GM19397 (cell line): ENCODE measurements around the gene SLC23A2.
A peak's percentile ranks its signal among the peaks of the same experiment; 100 is the strongest.

Experiments used
- ATAC-seq: cut with Tn5 transposase; IDR thresholded peaks from one replicate; pipeline ENCODE4 v1.9.1; 2021; ENCODE audit warnings: mild to moderate bottlenecking, moderate library complexity; ENCODE audit not compliant: unreplicated experiment

The SLC23A2 gene

GRCh38 chr20:4821590-4821989 lies 179.7 kb downstream of the SLC23A2 start:
- ATAC-seq = no peak

GRCh38 chr20:4820806-4821518 lies 180.3 kb downstream of the SLC23A2 start:
- no peak for ATAC-seq

GRCh38 chr20:4819901-4820300 lies 181.4 kb downstream of the SLC23A2 start:
- ATAC-seq = no peak

- no peak for ATAC-seq
Measured at GRCh38 chr20:4817230-4817671, 184.1 kb downstream of the SLC23A2 start.

- no peak for ATAC-seq
Measured at GRCh38 chr20:4815628-4816027, 185.7 kb downstream of the SLC23A2 start.

- peak; percentile 48 for ATAC-seq
Measured at GRCh38 chr20:4814696-4815252, 186.5 kb downstream of the SLC23A2 start.

- ATAC-seq = peak; percentile 37
Measured at GRCh38 chr20:4813863-4814695, 187.2 kb downstream of the SLC23A2 start.

GRCh38 chr20:4813076-4813862 lies 188.0 kb downstream of the SLC23A2 start:
- peak; percentile 33 for ATAC-seq

- peak; percentile 5 for ATAC-seq
Measured at GRCh38 chr20:4812641-4813075, 188.7 kb downstream of the SLC23A2 start.

GRCh38 chr20:4812216-4812615 lies 189.1 kb downstream of the SLC23A2 start:
- ATAC-seq = no peak

- ATAC-seq = no peak
Measured at GRCh38 chr20:4811661-4812181, 189.6 kb downstream of the SLC23A2 start.

- ATAC-seq = no peak
Measured at GRCh38 chr20:4811257-4811656, 190.1 kb downstream of the SLC23A2 start.

- no peak for ATAC-seq
Measured at GRCh38 chr20:4810426-4811019, 190.8 kb downstream of the SLC23A2 start.

- no peak for ATAC-seq
Measured at GRCh38 chr20:4809707-4810106, 191.6 kb downstream of the SLC23A2 start.

GRCh38 chr20:4808872-4809271 lies 192.4 kb downstream of the SLC23A2 start:
- ATAC-seq = no peak

GRCh38 chr20:4805663-4806449 lies 195.5 kb downstream of the SLC23A2 start:
- no peak for ATAC-seq

- no peak for ATAC-seq
Measured at GRCh38 chr20:4802527-4802926, 198.8 kb downstream of the SLC23A2 start.
